ENCODE data around the gene EXOSC1. TPM values are rescaled to one million over a fixed set of nuclear protein-coding genes. Genes with fewer than 3 reads are reported as not detected.

EXOSC1 gene
- total and polyA plus RNA-seq, 2 experiments from 2014 or later, result 34.7 to 51.7 TPM

- Histone ChIP-seq H3K4me2 (no peak overlapping the region), H3K4me1 (ENCODE audit: insufficient read depth) (no peaks in the 10 kb centered on the region), H3K27ac (no peak overlapping the region), H3K79me2 (no peaks in the 10 kb centered on the region), H3K27me3 (no peaks in the 10 kb centered on the region), H4K20me1 (ENCODE audit: insufficient read depth, poor library complexity, severe bottlenecking) (no peaks in the 10 kb centered on the region), H3K9me3 (ENCODE audit: low read depth) (no peaks in the 10 kb centered on the region), H3K9me2 (replicated peaks; ENCODE audit: insufficient read depth) (no peaks in the 10 kb centered on the region), H2AFZ (no peak overlapping the region), H3K36me3 (replicated peaks; ENCODE audit: insufficient read depth, low read depth) (no peaks in the 10 kb centered on the region), H3K4me3 (no peak overlapping the region)
- 92% methylated on average over 3 of the region's 3 CpGs for WGBS (ENCODE audit: low lambda C conversion rate, missing lambda C conversion rate)
- no peak for TF ChIP-seq EZH2 (IDR thresholded peaks at IDR 0.05; ENCODE audit: borderline replicate concordance)
- TF ChIP-seq, protein P1, sequence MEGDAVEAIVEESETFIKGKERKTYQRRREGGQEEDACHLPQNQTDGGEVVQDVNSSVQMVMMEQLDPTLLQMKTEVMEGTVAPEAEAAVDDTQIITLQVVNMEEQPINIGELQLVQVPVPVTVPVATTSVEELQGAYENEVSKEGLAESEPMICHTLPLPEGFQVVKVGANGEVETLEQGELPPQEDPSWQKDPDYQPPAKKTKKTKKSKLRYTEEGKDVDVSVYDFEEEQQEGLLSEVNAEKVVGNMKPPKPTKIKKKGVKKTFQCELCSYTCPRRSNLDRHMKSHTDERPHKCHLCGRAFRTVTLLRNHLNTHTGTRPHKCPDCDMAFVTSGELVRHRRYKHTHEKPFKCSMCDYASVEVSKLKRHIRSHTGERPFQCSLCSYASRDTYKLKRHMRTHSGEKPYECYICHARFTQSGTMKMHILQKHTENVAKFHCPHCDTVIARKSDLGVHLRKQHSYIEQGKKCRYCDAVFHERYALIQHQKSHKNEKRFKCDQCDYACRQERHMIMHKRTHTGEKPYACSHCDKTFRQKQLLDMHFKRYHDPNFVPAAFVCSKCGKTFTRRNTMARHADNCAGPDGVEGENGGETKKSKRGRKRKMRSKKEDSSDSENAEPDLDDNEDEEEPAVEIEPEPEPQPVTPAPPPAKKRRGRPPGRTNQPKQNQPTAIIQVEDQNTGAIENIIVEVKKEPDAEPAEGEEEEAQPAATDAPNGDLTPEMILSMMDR (IDR thresholded peaks at IDR 0.05; ENCODE audit: poor library complexity), result no peak
- no peak for TF ChIP-seq EZH2phosphoT487 (IDR thresholded peaks at IDR 0.05; ENCODE audit: low read depth, severe bottlenecking, unreplicated experiment)
- DNase-seq (ENCODE audit: low spot score), result no peak
Observed at GRCh38 chr10:97406064-97406463, 39.7 kb downstream of the EXOSC1 start.

GRCh38 chr10:97404044-97404443 is 41.8 kb downstream of the EXOSC1 start:
- no peak for DNase-seq (ENCODE audit: low spot score)
- Histone ChIP-seq H3K9me3 (ENCODE audit: low read depth) (no peaks in the 10 kb centered on the region), H3K79me2 (peaks cover 3% of the 10 kb centered on the region), H4K20me1 (ENCODE audit: insufficient read depth, poor library complexity, severe bottlenecking) (no peaks in the 10 kb centered on the region), H2AFZ (no peak overlapping the region), H3K36me3 (replicated peaks; ENCODE audit: insufficient read depth, low read depth) (no peaks in the 10 kb centered on the region), H3K9me2 (replicated peaks; ENCODE audit: insufficient read depth) (no peaks in the 10 kb centered on the region), H3K4me1 (ENCODE audit: insufficient read depth) (no peaks in the 10 kb centered on the region), H3K27ac (no peak overlapping the region), H3K4me2 (no peak overlapping the region), H3K27me3 (no peaks in the 10 kb centered on the region), H3K4me3 (no peak overlapping the region)
- TF ChIP-seq, protein P1 (IDR thresholded peaks at IDR 0.05; ENCODE audit: poor library complexity), result no peak
- no peak for TF ChIP-seq EZH2phosphoT487 (IDR thresholded peaks at IDR 0.05; ENCODE audit: low read depth, severe bottlenecking, unreplicated experiment)
- TF ChIP-seq EZH2 (IDR thresholded peaks at IDR 0.05; ENCODE audit: borderline replicate concordance), result no peak

DNA sequence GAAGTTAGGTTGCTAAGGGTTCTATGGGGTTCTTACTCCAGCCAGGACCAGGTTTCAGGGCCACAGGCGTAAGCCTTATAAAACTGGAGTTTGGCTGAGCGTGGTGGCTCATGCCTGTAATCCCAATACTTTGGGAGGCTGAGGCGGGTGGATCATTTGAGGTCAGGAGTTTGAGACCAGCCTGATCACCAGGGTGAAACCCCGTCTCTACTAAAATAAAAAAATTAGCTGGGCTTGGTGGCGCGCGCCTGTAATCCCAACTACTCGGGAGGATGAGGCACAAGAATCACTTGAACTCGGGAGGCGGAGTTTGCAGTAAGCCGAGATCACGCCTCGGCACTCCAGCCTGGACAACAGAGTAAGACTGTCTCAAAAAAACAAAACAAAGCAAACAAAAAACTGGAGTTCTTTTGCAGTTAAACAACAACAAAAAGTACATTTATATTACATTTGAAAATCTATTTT is 44.3 kb downstream of the EXOSC1 start:
- peak overlapping the region; percentile 35 for H2AFZ ChIP-seq
- peak overlapping the region; percentile 48 for H3K4me2 ChIP-seq

More for the DNA sequence above, 44.3 kb downstream of the EXOSC1 start:
- Histone ChIP-seq H3K4me3 (no peak overlapping the region), H3K79me2 (peaks cover 9% of the 10 kb centered on the region), H3K36me3 (replicated peaks; ENCODE audit: insufficient read depth, low read depth) (no peaks in the 10 kb centered on the region), H3K9me3 (ENCODE audit: low read depth) (no peaks in the 10 kb centered on the region), H3K27ac (peak overlapping the region; percentile 23), H4K20me1 (ENCODE audit: insufficient read depth, poor library complexity, severe bottlenecking) (no peaks in the 10 kb centered on the region), H3K27me3 (no peaks in the 10 kb centered on the region), H3K9me2 (replicated peaks; ENCODE audit: insufficient read depth) (no peaks in the 10 kb centered on the region), H3K4me1 (ENCODE audit: insufficient read depth) (no peaks in the 10 kb centered on the region)
- TF ChIP-seq, protein P1 (IDR thresholded peaks at IDR 0.05; ENCODE audit: poor library complexity), result no peak
- TF ChIP-seq EZH2phosphoT487 (IDR thresholded peaks at IDR 0.05; ENCODE audit: low read depth, severe bottlenecking, unreplicated experiment) (no peak), EZH2 (IDR thresholded peaks at IDR 0.05; ENCODE audit: borderline replicate concordance) (no peak)
- no peak for DNase-seq (ENCODE audit: low spot score)
- WGBS (ENCODE audit: low lambda C conversion rate, missing lambda C conversion rate), result 72% methylated on average over 13 of the region's 13 CpGs
